Measurements from ENCODE around the gene TGFBI. TPM values are rescaled to one million over a fixed set of nuclear protein-coding genes. Genes with fewer than 3 reads are reported as not detected.

TGFBI gene
- total and polyA plus RNA-seq, 7 donors: 18.8 to 35.9 (median 28.3) TPM

DNA sequence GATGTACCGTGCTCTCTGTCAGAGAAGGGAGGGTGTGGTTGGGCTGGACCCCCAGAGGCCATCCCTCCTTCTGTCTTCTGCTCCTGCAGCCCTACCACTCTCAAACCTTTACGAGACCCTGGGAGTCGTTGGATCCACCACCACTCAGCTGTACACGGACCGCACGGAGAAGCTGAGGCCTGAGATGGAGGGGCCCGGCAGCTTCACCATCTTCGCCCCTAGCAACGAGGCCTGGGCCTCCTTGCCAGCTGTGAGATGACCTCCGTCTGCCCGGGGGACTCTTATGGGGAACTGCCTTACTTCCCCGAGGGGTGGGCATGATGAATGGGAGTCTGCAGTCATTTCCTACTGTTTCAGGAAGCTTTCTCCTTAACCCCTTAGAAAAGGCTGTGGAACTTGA lies 17.5 kb downstream of the TGFBI start:
- no peak for DNase-seq
- intact Hi-C loops (cut with DNase I): no loop called here
- Histone ChIP-seq H3K36me3 (ENCODE audit: insufficient read depth in 1 of 2, low read depth in 1 of 2) (peaks cover 0 to 6% of the 10 kb centered on the region in 2 donors), H3K4me1 (peaks cover 4% of the 10 kb centered on the region), H3K4me3 (no peak overlapping the region), H3K27ac (no peak overlapping the region), H3K27me3 (ENCODE audit: insufficient read depth in 3 of 3, low read length in 2 of 3) (no peaks in the 10 kb centered on the region), H3K9me3 (no peaks in the 10 kb centered on the region)
- ATAC-seq: no peak
- WGBS, 3 donors: 88 to 96% (median 92%) methylated on average over 12 of the region's 12 CpGs
- TF ChIP-seq, protein P1, sequence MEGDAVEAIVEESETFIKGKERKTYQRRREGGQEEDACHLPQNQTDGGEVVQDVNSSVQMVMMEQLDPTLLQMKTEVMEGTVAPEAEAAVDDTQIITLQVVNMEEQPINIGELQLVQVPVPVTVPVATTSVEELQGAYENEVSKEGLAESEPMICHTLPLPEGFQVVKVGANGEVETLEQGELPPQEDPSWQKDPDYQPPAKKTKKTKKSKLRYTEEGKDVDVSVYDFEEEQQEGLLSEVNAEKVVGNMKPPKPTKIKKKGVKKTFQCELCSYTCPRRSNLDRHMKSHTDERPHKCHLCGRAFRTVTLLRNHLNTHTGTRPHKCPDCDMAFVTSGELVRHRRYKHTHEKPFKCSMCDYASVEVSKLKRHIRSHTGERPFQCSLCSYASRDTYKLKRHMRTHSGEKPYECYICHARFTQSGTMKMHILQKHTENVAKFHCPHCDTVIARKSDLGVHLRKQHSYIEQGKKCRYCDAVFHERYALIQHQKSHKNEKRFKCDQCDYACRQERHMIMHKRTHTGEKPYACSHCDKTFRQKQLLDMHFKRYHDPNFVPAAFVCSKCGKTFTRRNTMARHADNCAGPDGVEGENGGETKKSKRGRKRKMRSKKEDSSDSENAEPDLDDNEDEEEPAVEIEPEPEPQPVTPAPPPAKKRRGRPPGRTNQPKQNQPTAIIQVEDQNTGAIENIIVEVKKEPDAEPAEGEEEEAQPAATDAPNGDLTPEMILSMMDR (IDR thresholded peaks at IDR 0.05): no peak

DNA sequence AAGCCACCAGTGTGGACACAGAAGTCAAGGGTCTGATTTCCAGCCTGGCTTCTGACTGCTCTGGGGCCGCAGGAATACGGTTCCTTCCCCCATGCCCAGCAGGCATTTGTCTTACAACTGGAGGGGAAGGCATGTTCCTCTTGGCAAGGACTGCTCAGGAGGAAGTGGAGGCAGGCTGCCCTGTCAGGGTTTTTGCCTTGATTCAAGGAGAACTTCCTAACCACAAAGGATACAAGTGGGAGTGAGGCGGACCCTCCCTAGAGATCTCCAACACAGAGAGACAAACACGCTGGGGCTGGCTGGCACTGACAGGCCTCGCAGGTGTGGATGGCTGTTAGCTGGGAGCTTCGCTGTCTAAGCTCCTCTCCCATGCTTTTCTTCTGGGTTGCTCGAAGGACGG lies 19.1 kb downstream of the TGFBI start:
- H3K9me3 ChIP-seq: no peaks in the 10 kb centered on the region
- DNase-seq (peak in 1 of 2 donors; percentile 35), ATAC-seq (peak in 1 of 4 donors; percentile 17)
- TF ChIP-seq, protein P1 (IDR thresholded peaks at IDR 0.05): no peak
- H3K36me3 ChIP-seq (ENCODE audit: insufficient read depth in 1 of 2, low read depth in 1 of 2): peaks cover 0 to 6% of the 10 kb centered on the region in 2 donors
- H3K27me3 ChIP-seq (ENCODE audit: insufficient read depth in 3 of 3, low read length in 2 of 3): no peaks in the 10 kb centered on the region
- no peak overlapping the region for H3K27ac ChIP-seq
- WGBS, 3 donors: 84 to 89% (median 85%) methylated on average over 8 of the region's 8 CpGs
- intact Hi-C loops (cut with DNase I): no loop called here
- H3K4me3 ChIP-seq: no peak overlapping the region
- peaks cover 4% of the 10 kb centered on the region for H3K4me1 ChIP-seq

DNA sequence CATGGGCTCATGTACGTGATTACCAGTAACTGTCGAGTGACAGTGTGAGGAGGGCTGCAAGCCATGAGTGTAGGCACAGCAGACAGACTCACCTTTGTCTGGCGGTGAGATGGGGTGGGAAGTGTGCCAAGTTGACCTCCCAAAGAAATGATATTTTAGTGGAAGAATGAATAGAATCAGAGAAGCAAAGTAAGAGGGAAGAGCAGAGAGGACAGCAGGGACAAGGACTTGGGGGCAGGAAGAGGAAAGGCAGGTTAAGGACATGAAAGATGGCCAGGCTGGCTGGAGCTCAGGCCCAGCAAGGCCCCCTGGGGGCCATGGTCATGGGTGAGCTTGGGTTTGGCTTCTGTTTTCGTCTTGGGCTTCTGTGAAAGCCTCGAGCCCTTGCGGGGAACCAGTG lies 20.2 kb downstream of the TGFBI start:
- intact Hi-C loops (cut with DNase I): no loop called here
- no peaks in the 10 kb centered on the region for H3K27me3 ChIP-seq (ENCODE audit: insufficient read depth in 3 of 3, low read length in 2 of 3)
- H3K9me3 ChIP-seq: no peaks in the 10 kb centered on the region
- TF ChIP-seq, protein P1 (IDR thresholded peaks at IDR 0.05): no peak
- DNase-seq (no peak), ATAC-seq (no peak)
- H3K4me1 ChIP-seq: no peaks in the 10 kb centered on the region
- peaks cover 0 to 6% of the 10 kb centered on the region in 2 donors for H3K36me3 ChIP-seq (ENCODE audit: insufficient read depth in 1 of 2, low read depth in 1 of 2)
- no peak overlapping the region for H3K27ac ChIP-seq
- no peak overlapping the region for H3K4me3 ChIP-seq
- WGBS, 3 donors: 90 to 96% (median 94%) methylated on average over 6 of the region's 6 CpGs

DNA sequence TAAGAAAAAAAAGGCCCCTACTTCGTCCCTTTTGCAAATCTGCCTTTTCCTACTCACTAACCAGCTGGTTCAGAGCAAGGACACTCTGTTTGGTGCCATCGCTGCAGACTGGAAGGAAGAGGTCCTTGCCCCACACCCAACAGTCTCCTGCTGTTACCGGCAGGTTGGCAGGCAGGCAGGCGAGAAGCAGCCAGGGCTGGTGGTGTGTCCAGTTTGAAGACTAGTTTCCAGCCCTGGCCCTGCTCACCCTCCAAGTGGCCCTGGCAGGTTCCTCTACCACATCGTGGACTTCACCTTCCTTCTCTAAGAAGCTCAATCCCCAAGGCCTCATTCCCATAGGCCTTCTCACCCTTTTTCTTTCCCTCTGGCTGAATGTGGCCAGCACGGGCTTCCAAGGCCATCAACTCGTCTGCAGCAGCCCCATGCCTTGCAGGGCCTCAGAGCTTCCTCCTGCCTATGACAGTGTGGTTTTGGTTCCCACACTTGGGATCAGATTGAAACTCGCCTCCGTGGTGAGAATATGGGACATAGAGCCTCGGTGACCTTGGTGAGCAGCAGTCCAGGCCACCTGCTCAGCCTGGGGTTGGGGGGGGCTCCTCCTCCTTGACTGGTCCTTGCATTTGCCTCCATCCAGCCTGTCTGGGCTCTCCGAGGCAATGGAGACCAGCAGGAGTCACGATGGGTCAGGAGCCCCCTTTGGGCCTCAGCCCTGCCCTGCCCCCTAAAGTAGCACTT lies 22.9 kb downstream of the TGFBI start:
- DNase-seq: no peak
- TF ChIP-seq, protein P1 (IDR thresholded peaks at IDR 0.05): no peak
- Histone ChIP-seq H3K4me3 (no peak overlapping the region), H3K27ac (no peak overlapping the region), H3K36me3 (ENCODE audit: insufficient read depth in 1 of 2, low read depth in 1 of 2) (peaks cover 0 to 10% of the 10 kb centered on the region in 2 donors), H3K4me1 (no peaks in the 10 kb centered on the region), H3K27me3 (ENCODE audit: insufficient read depth in 3 of 3, low read length in 2 of 3) (no peaks in the 10 kb centered on the region), H3K9me3 (no peaks in the 10 kb centered on the region)
- intact Hi-C loops (cut with DNase I): no loop called here
- 68 to 83% (median 74%) methylated on average over 12 of the region's 12 CpGs for WGBS, 3 donors
- no peak for ATAC-seq
